Esophagus muscularis mucosa (tissue), 4 donors: ENCODE data around the gene BTBD7.

Experiments
- EP300 ChIP-seq: sonication (generic); formaldehyde crosslinking; IDR thresholded peaks from one replicate; pipeline ENCODE4 v1.6.1; 2017; ENCODE audit warnings: antibody characterized with exemption
- POLR2A ChIP-seq: fragments of 450-650 bp; IDR thresholded peaks from one replicate; pipeline ENCODE4 v1.6.1; 2017; ENCODE audit warnings: antibody characterized with exemption, moderate library complexity, mild to moderate bottlenecking, low read depth
- TF ChIP-seq, protein P1 (sequence below), 3 experiments: fragments of 200-600 bp in 2 of 3; fragments of 450-650 bp in 1 of 3; sonication (generic) in 2 of 3; IDR thresholded peaks; one replicate each; pipeline ENCODE4 v1.5.1; 2017 to 2019; ENCODE audit warnings: antibody characterized with exemption in 3 of 3, mild to moderate bottlenecking in 2 of 3, moderate library complexity in 1 of 3

DNA sequence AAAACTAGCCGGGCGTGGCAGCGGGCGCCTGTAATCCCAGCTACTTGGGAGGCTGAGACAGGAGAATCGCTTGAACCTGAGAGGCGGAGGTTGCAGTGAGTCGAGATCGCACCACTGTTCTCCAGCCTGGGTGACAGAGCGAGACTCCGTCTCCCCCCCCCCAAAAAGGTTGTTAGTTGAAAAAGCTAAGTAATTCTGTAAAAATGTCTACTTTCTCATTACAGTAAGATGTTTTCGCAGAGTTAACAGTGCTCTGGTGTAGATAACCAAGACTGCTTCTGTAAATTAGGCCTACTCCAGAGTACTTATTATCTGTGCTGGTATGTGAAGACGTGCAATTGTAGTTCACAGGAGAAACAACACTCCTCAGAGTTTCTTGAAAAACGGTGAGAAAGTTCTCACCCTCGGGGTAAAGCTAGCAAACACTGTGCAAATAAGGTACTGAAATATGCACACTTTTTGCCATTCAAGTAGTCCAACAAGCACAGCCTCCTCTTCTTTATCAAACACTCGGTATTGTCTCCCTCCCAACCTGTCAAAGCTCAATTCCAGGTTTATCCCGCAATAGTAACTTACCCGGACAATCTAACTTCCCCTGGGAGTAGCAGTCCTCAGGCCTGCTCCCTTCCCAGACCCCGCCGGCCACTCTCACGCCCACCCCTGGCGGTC lies 974 bp downstream of the BTBD7 start:
- TF ChIP-seq, protein P1, sequence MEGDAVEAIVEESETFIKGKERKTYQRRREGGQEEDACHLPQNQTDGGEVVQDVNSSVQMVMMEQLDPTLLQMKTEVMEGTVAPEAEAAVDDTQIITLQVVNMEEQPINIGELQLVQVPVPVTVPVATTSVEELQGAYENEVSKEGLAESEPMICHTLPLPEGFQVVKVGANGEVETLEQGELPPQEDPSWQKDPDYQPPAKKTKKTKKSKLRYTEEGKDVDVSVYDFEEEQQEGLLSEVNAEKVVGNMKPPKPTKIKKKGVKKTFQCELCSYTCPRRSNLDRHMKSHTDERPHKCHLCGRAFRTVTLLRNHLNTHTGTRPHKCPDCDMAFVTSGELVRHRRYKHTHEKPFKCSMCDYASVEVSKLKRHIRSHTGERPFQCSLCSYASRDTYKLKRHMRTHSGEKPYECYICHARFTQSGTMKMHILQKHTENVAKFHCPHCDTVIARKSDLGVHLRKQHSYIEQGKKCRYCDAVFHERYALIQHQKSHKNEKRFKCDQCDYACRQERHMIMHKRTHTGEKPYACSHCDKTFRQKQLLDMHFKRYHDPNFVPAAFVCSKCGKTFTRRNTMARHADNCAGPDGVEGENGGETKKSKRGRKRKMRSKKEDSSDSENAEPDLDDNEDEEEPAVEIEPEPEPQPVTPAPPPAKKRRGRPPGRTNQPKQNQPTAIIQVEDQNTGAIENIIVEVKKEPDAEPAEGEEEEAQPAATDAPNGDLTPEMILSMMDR (IDR thresholded peaks at IDR 0.05), result no peak
- TF ChIP-seq EP300 (no peak), POLR2A (no peak)
